ENCODE results near the gene RNF17. TPM values are rescaled to one million over a fixed set of nuclear protein-coding genes. Genes with fewer than 3 reads are reported as not detected.

The RNF17 gene
- total RNA-seq, 1 experiment from 2014 or later: not detected

GRCh38 chr13:24747248-24748060 is 16.5 kb upstream of the RNF17 start:
- Histone ChIP-seq H4K20me1 (ENCODE audit: insufficient read depth) (no peaks in the 10 kb centered on the region), H2AFZ (ENCODE audit: low read depth, low read length, poor library complexity, severe bottlenecking) (no peak overlapping the region), H3K9ac (ENCODE audit: low read length) (no peak overlapping the region), H3K9me3 (ENCODE audit: control insufficient read depth in 1 of 2, insufficient read depth in 1 of 2, low read depth in 1 of 2, low read length in 2 of 2) (no peaks in the 10 kb centered on the region), H3K36me3 (ENCODE audit: control insufficient read depth in 1 of 2, insufficient read depth in 2 of 2, low read length in 2 of 2) (no peaks in the 10 kb centered on the region), H3K4me1 (ENCODE audit: control insufficient read depth in 1 of 2, insufficient read depth in 2 of 2, low read length in 2 of 2) (no peaks in the 10 kb centered on the region), H3K27me3 (ENCODE audit: insufficient read depth, low read length) (no peaks in the 10 kb centered on the region), H3K27ac (ENCODE audit: low read depth, low read length) (no peak overlapping the region), H3K4me3 (replicated peaks in 1 of 2; ENCODE audit: low read depth in 1 of 2, low read length in 2 of 2) (no peak overlapping the region), H3K79me2 (ENCODE audit: insufficient read depth, low read length) (no peaks in the 10 kb centered on the region), H3K9me2 (ENCODE audit: insufficient read depth) (no peaks in the 10 kb centered on the region), H3K4me2 (ENCODE audit: low read length) (no peak overlapping the region)
- intact Hi-C loops (cut with micrococcal nuclease): no loop called here
- BruUV-seq (replicated peaks): no TSS peak
- TF ChIP-seq ZFX (IDR thresholded peaks at IDR 0.05) (no peak), ZNF274 (IDR thresholded peaks at IDR 0.05; ENCODE audit: low read depth, low read length) (no peak), FOSL1 (IDR thresholded peaks at IDR 0.05; ENCODE audit: low read depth) (no peak), REST (IDR thresholded peaks at IDR 0.05; ENCODE audit: low read depth) (no peak), EZH2phosphoT487 (IDR thresholded peaks at IDR 0.05; ENCODE audit: borderline replicate concordance) (no peak), CEBPB (IDR thresholded peaks at IDR 0.05; ENCODE audit: low read depth) (no peak), CBX3 (IDR thresholded peaks at IDR 0.05; ENCODE audit: low read depth) (no peak), YY1 (IDR thresholded peaks at IDR 0.05; ENCODE audit: extremely low read depth, insufficient replicate concordance, low read depth, low read length) (no peak), POLR2AphosphoS5 (IDR thresholded peaks at IDR 0.05; ENCODE audit: low read depth, low read length) (no peak), EGR1 (IDR thresholded peaks at IDR 0.05; ENCODE audit: low read depth) (no peak), SIN3A (IDR thresholded peaks at IDR 0.05; ENCODE audit: low read depth) (no peak), ATF3 (IDR thresholded peaks at IDR 0.05) (no peak), SP1 (IDR thresholded peaks at IDR 0.05; ENCODE audit: low read depth) (no peak), JUND (IDR thresholded peaks at IDR 0.05) (no peak), MAX (IDR thresholded peaks at IDR 0.05) (no peak)
- RAD21 ChIA-PET (ENCODE audit: low non-redundant PET in 1 of 2, low total read pairs in 2 of 2, uncharacterized antibody in 2 of 2, unreplicated experiment in 2 of 2): no interaction called here
- ATAC-seq (no peak), DNase-seq (ENCODE audit: low read depth, low spot score) (no peak)
- CTCF ChIA-PET: no interaction called here
- POLR2A ChIA-PET: no interaction called here
